Activated naive CD4-positive, alpha-beta T cell treated with anti-CD3 and anti-CD28 coated beads, Interleukin-2, amount 50 U/mL, for 16 hours (primary cell): Measurements from ENCODE around the gene TMED9.

Experiments
- DNase-seq: peaks from one replicate; pipeline ENCODE4 v3.0.0-alpha.2; 2020

The TMED9 gene

GRCh38 chr5:177588413-177588909 is 3.5 kb upstream of the TMED9 start:
- DNase-seq: no peak

- DNase-seq: no peak
Observed at GRCh38 chr5:177590406-177590805, 1.6 kb upstream of the TMED9 start.

GRCh38 chr5:177591690-177592009 is 353 bp upstream of the TMED9 start:
- no peak for DNase-seq

- DNase-seq: no peak
Observed at GRCh38 chr5:177592905-177593304, 902 bp downstream of the TMED9 start.

GRCh38 chr5:177593511-177593910 is 1.5 kb downstream of the TMED9 start:
- no peak for DNase-seq

GRCh38 chr5:177594071-177594470 is 2.1 kb downstream of the TMED9 start:
- DNase-seq: no peak

- no peak for DNase-seq
Observed at GRCh38 chr5:177595026-177595585, 3.1 kb downstream of the TMED9 start.

- DNase-seq: no peak
Observed at GRCh38 chr5:177595991-177596774, 4.2 kb downstream of the TMED9 start.

- DNase-seq: no peak
Observed at GRCh38 chr5:177596775-177597238, 4.8 kb downstream of the TMED9 start.

GRCh38 chr5:177598477-177598876 is 6.5 kb downstream of the TMED9 start:
- no peak for DNase-seq

- DNase-seq: peak; percentile 86
Observed at GRCh38 chr5:177599731-177600507, 7.9 kb downstream of the TMED9 start, which contains the start of gene B4GALT7. Gene B4GALT7 (plus strand): TSS chr5:177600132. CDS start chr5:177600211, 79 bp downstream.

- no peak for DNase-seq
Observed at GRCh38 chr5:177600508-177601018, 8.6 kb downstream of the TMED9 start.

- DNase-seq: no peak
Observed at GRCh38 chr5:177601126-177601525, 9.1 kb downstream of the TMED9 start.

- no peak for DNase-seq
Observed at GRCh38 chr5:177601577-177602457, 9.8 kb downstream of the TMED9 start.

GRCh38 chr5:177602458-177602830 is 10.4 kb downstream of the TMED9 start:
- no peak for DNase-seq

- DNase-seq: no peak
Observed at GRCh38 chr5:177603631-177604030, 11.6 kb downstream of the TMED9 start.

- DNase-seq: no peak
Observed at GRCh38 chr5:177604116-177604521, 12.1 kb downstream of the TMED9 start.

- DNase-seq: no peak
Observed at GRCh38 chr5:177604656-177605055, 12.7 kb downstream of the TMED9 start.

GRCh38 chr5:177605078-177605477 is 13.1 kb downstream of the TMED9 start:
- DNase-seq: no peak

GRCh38 chr5:177605667-177606066 is 13.7 kb downstream of the TMED9 start:
- DNase-seq: no peak

- DNase-seq: no peak
Observed at GRCh38 chr5:177606071-177607051, 14.4 kb downstream of the TMED9 start.
